ENCODE data around the gene TMEM130. TPM values are rescaled to one million over a fixed set of nuclear protein-coding genes. Genes with fewer than 3 reads are reported as not detected.

Gene TMEM130
- total and polyA plus RNA-seq, 2 donors, result 0.23 to 0.24 TPM

- 95% methylated on average over 4 of the region's 4 CpGs for WGBS
Observed at GRCh38 chr7:98800996-98801395, 68.8 kb downstream of the TMEM130 start.

GRCh38 chr7:98797150-98797549, 72.7 kb downstream of the TMEM130 start:
- H3K36me3 ChIP-seq (ENCODE audit: control insufficient read depth in 2 of 2, insufficient read depth in 2 of 2, low read length in 1 of 2), result no peaks in the 10 kb centered on the region
- 77% methylated on average over 8 of the region's 8 CpGs for WGBS
- DNase-seq (ENCODE audit: low read depth in 6 of 9, low spot score in 9 of 9), result no peak
- peaks cover 0 to 4% of the 10 kb centered on the region in 2 donors for H3K9me3 ChIP-seq (ENCODE audit: control insufficient read depth in 2 of 2, insufficient read depth in 1 of 2, low read length in 1 of 2)
- H3K27me3 ChIP-seq (ENCODE audit: control insufficient read depth in 2 of 2, insufficient read depth in 1 of 2, low read length in 1 of 2), result no peaks in the 10 kb centered on the region
- no peaks in the 10 kb centered on the region for H3K4me1 ChIP-seq (ENCODE audit: control insufficient read depth in 2 of 2, insufficient read depth in 2 of 2, low read length in 2 of 2)
- H3K27ac ChIP-seq (ENCODE audit: low read depth in 1 of 2, low read length in 1 of 2), result no peak overlapping the region
- no peak overlapping the region for H3K4me3 ChIP-seq (ENCODE audit: low read length in 2 of 2)

More at GRCh38 chr7:98800996-98801395, 68.8 kb downstream of the TMEM130 start:
- Histone ChIP-seq H3K4me3 (ENCODE audit: low read length in 2 of 2) (no peak overlapping the region), H3K27ac (ENCODE audit: low read depth in 1 of 2, low read length in 1 of 2) (no peak overlapping the region), H3K36me3 (ENCODE audit: control insufficient read depth in 2 of 2, insufficient read depth in 2 of 2, low read length in 1 of 2) (no peaks in the 10 kb centered on the region), H3K27me3 (ENCODE audit: control insufficient read depth in 2 of 2, insufficient read depth in 1 of 2, low read length in 1 of 2) (no peaks in the 10 kb centered on the region), H3K4me1 (ENCODE audit: control insufficient read depth in 2 of 2, insufficient read depth in 2 of 2, low read length in 2 of 2) (no peaks in the 10 kb centered on the region), H3K9me3 (ENCODE audit: control insufficient read depth in 2 of 2, insufficient read depth in 1 of 2, low read length in 1 of 2) (peaks cover 0 to 4% of the 10 kb centered on the region in 2 donors)
- DNase-seq (ENCODE audit: low read depth in 6 of 9, low spot score in 9 of 9), result no peak

Other genes starting within 250 kb of the TMEM130 start
- 11.3 TPM for gene TRRAP, start 8.5 kb upstream of the TMEM130 start, total RNA-seq
- 15.1 TPM for gene TRRAP, start 8.5 kb upstream of the TMEM130 start, polyA plus RNA-seq